Islet of Langerhans (tissue), 1 donor: Measurements from ENCODE around the gene CYCS.

ENCODE experiments used
- FAIRE-seq: peaks from one replicate; lab custom pipeline; 2011; peaks lifted over from hg19 to GRCh38; lab: Jason Lieb, UNC

CYCS gene

DNA sequence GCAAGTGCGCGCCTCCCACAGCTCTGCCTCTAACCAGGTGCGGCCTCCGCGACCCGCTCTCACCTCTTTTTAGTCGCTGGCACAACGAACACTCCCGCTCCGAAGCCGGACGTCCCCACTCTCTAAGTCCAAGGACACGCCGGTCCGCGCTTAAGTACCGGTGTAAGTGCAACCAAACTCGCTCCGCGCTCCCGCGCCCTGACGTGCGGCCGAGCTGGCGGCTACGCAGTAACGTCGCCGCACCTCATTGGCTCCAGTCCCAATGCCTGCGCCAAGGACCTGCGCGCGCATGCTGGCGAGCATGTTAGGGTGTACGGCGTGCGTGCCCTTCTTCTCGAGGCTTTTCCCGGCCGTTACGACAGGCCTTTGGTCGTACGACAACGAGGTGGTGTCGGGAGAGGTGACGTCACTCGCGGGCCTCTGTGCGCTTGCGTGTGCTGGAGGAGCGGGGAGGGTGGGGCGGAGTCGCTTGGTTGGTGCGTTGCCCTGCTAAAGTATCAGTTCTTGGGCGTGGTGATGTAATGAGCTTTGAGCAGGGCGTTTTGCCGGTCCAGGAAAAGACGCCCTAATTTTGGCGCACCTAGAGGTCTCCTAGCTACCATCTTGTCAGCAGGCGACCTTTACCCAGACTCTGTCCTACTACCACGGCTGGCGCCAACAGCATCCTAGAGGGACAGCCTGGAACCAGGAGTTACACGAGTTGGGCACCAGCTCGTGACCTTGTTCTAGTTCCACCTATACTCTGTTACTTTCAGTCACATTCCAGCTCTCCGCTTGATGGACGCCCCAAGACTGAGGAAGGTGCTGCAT lies at the start of gene CYCS:
TSS of gene CYCS (minus strand) at position 124 of the 810 bp plus-strand sequence. CDS start 1,141 bp downstream, outside the sequence.
- peak; percentile 72 for FAIRE-seq

DNA sequence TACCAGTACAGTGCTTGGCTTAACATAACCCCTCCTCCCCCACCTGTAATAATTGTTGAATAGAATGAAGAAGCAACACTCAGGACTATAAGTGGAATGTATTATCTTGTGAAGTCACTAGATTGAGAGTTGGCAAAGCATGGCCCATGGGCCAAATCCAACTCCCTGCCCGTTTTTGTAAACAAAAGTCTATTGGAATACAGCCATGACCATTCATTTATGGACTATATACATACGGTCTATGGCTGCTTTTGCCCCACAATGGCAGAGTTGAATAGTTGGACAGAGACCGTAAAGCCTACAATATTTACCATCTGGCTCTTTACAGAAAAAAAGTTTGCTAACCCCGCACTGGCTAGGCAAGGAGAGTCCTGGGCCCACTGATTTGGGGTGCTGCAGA lies 48.1 kb upstream of the CYCS start:
- FAIRE-seq = no peak

DNA sequence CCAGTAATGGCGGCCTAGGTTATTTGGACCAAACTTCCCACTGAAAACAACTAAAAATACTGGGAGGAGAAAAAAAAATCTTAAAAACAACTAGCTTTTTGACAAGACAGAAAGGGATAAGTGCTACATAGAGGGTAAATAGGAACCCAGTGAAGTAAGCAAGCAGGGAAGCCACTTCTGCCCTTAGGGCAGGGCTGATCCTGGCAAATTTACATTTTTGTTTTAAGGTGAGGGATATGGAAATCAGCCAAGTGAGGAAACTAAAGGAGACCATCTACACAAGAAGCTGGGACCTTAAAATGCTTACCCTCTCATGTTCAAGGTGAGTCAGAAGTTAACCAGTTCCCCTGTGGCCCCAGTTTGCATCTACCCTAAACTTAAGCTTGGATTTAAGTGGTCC lies 46.5 kb upstream of the CYCS start:
- no peak for FAIRE-seq

DNA sequence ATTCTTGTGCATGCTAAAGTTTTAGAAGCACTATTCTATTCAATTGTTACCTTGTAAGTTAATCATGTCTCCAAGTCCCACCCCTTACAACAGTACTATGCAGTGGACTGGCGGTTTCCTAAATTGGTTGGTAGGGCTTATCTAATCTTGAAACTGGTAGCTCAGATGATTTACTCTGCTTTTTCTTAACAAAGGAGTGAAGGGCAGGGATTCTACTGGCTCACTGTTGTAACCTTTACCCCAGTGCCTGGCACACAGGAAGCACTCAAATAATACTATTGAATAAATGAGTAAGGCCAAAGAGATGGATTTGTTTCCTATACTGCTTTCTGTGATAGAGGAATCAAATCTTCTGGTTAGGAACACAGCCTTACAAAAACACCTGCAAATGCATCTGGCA lies 46.0 kb upstream of the CYCS start:
- no peak for FAIRE-seq

DNA sequence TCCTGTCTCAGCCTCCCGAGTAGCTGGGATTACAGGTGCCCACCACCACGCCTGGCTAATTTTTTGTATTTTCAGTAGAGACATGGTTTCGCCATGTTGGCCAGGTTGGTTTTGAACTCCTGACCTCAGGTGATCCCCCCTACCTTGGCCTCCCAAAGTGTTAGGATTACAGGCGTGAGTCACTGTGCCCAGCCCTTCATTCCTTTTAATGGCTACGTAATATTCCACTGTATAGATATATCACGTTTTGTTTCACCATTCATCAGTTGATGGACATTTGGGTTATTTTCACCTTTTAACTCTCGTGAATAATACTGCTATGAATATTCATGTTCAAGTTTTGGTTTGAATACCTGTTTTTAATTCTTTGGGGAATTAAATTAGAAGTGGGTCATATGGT lies 44.6 kb upstream of the CYCS start:
- no peak for FAIRE-seq

DNA sequence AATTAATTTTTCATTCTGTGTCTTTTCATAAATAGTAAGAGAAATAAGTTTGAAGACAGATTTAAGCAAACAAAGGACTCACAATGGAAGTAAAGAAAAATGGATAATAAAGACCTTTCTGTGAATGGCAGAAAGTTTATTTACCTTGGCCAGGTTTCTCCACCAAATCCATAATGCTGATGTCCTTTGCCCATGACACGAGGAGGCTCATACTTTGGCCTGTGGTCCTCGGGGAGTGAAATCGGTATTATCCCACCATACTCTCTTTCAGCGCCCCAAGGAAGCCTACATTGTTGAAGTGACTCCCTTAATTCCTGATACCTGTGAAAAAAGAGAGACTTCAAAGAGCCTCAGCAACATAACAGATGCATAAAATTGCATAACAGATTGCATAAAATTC lies 43.1 kb upstream of the CYCS start:
- FAIRE-seq = no peak

DNA sequence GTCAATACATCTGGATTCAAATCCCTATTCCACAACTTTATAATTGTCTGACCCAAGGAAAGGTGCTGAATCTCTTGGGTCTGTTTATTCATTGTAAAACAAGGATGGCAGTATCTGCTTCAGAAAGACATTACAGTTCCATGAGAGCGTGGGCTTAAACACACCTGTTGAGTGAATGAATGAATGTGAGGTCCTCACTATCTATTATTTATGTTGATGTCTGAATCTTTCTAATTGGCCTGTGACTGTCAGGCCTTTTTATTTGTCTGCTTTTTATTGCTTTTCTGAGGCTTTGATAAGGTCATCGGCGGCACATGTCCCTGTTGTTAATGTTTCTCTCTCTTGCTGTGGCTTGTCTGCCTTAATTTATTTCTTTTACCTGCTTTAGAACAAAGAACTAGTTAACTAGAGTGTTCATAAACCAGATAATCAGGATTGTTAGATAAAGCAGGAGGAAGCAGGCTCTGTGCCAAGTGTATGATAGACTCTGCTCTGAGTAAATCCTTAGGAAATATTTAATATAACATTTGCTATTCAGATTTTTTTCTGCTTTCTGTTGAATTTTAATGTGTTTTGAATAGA lies 42.3 kb upstream of the CYCS start:
- FAIRE-seq = no peak

DNA sequence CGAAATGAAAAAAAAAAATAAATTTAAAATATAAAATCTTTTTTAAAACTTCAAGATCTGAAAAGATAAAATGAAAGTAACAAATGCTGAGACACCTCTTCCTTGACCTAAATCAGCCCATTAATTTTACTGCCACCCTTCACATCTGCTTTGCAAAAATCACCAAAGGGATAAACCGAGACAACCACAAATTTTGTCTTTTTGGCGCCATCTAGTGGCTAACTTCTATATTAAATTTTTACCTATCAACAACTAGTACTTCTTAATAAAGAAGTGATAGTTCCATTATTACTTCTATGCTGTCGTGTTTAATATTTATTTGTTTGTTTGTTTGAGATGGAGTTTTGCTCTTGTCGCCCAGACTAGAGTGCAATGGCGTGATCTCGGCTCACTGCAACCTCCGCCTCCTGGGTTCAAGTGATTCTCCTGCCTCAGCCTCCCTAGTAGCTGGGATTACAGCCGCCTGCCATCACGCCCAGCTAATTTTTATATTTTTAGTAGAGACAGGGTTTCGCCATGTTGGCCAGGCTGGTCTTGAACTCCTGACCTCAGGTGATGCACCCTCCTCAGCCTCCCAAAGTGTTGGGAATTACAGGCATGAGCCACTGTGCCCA lies 35.0 kb upstream of the CYCS start:
- peak; percentile 99 for FAIRE-seq

DNA sequence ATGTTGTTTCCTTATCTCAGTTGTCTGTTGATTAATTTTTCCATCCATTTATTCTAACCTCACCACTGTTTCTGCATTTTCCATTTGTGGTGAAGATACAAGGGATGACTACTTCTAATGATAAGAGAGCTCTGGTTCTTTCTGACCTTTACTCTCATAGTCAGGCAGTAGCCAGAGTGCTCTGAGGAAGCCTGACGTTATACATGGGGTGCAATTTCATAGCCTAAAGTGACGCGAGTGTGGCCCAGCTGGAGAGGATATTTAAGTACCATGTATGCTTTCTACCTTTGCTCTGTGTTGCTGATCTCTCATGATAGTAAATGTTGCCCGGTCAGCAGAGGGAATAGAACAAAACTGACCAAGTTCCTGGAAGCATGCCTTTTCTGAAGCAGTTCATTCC lies 33.9 kb upstream of the CYCS start:
- no peak for FAIRE-seq

DNA sequence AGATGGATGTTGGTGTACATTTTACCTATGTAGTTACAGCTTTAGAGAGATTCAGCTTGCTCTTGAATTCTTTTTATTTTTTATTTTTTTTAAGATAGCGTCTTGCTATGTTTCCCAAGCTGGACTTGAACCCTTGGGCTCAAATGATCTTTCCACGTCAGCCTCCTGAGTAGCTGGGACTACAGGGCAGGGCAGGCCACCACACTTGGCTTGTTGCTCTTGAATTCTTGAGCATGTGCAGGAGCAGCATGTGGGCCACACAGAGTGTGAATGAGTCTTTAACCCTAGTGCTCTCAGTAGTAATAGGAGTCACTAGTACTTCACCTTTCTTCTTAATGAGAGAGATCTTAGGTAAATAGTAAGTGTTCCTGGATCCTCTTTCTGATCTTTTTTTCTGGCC lies 26.7 kb upstream of the CYCS start:
- no peak for FAIRE-seq

DNA sequence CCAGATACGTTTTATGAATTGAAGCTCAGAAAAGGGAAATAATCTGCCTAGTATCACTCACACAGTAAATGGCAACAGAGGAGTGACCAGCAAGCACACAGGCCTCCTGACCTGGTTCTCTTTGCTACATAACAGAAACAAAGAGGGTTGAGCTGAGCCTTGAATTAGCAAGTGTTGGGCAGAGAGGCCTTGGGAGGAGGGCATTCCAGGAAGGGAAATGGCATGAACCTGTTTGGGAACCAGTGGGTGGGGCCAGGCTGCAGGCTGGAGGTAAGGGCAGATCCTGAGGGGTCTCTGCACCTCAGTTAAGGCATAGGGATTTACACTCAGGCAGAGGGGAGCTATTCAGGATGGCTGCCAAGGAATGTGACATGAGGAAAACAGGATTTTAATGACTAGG lies 24.8 kb upstream of the CYCS start:
- FAIRE-seq = no peak

DNA sequence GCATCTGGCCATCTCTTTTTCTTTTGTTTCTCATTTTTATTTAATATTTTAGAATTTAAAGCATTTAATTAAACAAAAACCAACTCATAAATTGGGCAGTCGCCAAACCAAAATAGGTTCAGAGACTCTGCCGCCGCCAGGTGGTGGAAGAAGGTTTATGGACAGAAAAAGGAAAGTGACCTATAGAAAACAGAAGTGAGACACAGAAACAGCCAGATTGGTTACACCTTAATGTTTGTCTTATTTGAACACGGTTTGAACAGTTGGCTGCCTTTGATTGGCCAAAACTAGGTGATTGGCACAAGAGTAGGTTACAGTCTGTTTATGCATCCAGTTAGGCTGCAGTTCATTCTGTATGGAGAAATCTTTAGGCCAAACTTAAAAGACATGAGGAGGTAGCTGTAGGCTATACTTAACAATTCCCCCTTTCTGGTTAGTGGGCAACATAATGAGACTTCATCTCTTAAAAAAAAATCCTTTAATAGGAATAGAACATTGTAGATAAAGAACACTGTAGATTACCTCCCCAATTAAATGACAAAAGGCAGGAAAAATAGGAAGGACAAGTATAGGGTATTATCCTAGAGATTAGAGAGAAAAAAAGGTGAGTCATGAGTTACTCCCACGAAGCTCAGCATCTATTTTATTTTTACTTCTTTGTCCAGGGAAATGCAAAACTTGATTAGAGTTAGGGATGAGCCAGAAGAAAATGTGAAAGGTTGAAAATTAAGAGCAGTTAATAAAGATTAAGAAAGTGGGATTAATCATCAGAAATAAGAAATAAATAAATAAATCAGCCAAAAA lies 23.9 kb upstream of the CYCS start:
- FAIRE-seq = no peak

DNA sequence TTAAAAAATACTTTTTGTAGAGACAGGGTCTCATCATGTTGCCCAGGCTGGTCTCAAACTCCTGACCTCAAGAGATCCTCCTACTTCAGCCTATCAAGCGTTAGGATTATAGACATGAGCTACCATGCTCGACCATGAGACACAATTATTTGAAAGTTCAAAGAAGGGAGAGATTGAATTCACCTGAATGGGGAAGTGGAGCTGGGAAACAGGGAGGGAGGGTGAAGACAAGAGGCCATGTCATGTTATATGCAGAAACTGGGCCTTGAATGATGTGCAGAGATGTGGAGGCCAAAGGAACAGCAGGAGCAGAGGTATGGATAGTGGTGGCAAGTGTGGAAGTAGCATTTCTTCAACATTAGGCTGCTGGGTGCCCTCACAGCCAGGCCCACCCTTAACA lies 18.7 kb upstream of the CYCS start:
- no peak for FAIRE-seq

DNA sequence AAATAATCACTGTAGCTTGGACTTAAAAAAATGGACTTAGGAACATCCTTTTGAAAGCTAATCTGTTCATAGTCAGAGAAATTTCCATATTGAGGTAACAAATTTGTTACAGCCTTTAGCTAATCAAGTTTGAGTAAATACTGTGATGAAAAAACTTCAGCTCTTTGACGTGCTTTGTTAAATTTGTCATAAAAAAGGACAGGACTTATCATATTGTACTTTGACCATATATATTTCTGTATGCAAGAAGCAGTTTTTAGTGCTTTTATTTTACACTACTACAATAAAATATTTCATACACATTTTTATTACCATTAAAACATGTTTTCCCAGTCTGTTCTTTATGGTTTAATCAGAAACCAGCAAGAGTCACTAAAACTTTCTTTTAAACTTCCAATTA lies 14.5 kb upstream of the CYCS start:
- no peak for FAIRE-seq

DNA sequence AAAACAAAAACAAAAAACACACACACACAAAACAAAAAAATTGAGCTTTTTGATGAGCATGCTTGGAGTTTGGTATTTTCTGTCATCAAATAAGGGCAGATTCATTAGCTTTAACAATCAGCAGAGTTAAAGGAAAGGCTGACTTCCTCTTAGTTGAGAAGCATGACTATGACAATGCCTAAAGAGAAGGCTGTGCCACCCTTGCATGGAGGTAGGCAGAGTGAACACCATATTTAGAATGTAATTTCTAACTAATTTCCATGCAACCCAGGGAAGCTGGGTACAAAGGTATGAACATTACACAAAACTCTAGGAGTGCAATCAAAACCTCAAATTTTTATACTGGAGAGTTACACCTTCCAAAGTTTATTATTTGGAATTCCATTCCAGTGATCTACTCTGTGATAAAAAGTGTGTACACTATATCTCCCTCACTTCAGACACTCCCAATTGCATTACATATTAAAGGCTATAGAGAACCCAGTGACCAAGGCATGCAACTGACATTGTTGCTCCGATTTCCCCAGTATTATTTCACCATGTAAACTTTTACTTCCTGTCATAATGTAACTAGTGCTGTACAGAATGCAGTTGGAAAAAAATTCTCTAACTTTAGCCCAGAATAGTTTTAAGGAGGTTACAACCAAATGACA lies 9.4 kb upstream of the CYCS start:
- FAIRE-seq = no peak

DNA sequence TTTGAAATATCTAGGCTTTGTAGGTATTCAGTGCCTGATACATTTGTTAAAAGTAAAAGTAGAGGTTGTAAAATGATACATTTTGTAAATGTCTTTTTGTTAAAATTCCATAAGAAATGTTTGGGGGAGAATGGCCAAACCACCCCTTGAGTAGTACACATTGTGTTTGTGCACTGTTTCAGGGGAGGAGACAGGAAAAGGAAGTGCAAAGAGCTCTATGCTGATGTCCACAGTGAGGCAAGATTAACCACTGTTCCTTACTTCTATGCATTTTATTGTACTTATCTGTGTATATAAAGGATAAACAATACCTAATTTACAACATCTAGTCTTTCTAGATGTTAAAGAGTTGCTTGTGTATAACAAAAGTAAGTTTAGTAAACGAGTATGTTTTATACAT lies 7.4 kb upstream of the CYCS start:
- no peak for FAIRE-seq

DNA sequence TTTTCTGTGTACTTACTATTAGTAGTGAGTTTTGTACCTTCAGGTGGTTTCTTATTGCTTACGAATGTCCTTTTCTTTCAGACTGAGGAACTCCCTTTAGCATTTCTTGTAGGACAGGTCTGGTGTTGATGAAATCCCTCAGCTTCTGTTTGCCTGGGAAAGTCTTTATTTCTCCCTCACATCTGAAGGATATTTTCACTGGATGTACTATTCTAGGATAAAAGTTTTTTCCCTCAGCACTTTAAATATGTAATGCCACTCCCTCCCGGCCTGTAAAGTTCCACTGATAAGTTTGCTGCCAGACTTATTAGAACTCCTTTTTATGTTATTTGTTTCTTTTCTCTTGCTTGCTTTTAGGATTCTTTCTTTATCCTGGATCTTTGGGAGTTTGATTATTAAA lies 1.7 kb upstream of the CYCS start:
- no peak for FAIRE-seq

DNA sequence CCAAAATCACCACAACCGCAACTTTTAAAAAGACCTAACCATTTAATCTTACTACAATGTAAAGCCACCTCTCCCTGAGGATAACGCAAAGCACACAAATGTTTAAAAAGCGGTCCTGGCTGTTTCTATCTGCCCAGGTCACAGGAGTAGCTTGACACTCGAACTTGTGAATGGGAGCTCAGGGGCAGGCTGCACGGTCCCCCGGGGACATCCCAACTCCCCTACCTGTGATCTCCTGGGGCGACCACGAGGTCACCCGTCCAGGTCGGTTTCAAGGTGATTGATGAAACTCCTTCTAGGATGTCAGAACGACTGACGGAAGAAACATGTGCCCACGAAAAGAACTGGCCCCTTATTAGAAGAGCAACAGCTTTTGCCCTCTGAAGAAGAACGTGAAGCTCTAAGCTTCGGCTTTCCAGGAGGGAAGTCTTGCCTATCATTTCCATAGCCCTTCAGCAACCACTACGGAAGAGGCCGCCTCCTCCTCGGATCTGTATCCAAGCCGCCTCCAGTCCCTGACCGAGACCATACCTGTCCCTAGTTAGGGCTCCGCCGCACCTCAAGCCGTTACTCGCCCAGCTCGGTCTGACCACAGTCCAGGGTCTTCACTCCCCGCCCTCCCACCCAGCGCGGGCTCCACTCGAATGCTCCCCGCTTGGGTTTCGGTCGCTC lies 459 bp downstream of the CYCS start:
- no peak for FAIRE-seq

DNA sequence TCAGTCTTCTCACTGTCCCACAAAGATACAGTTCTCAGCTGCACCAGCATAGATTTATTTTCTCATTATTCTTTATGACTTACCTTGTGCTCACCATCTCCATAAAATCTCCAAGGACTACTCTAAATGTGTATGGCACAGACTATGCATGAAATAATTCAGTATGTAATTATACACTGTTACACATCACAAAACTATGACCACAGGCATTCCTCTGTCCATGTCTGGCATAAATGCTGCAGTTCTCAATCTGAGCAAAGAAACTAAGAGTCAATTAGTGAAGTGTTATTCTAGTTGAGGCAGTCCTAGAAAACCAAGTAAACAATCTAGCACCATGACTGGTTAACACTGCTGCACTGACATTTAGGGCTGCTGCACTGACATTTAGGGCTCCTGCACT lies 2.7 kb downstream of the CYCS start:
- FAIRE-seq = no peak

DNA sequence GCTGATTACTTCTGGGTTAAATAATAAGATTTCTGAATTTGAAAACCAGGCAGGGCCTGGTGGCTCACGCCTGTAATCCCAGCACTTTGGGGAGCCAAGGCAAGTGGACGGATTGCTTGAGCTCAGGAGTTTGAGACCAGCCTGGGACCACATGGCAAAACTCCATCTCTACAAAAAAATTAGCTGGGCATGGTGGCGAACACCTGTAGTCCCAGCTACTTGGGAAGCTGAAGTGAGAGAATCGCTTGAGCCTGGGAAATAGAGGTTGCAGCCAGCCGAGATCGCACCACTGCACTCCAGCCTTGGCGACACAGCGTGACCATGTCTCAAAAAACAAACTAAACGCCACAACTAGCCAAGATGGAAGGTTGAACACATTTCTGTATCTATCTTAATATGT lies 3.5 kb downstream of the CYCS start:
- no peak for FAIRE-seq

DNA sequence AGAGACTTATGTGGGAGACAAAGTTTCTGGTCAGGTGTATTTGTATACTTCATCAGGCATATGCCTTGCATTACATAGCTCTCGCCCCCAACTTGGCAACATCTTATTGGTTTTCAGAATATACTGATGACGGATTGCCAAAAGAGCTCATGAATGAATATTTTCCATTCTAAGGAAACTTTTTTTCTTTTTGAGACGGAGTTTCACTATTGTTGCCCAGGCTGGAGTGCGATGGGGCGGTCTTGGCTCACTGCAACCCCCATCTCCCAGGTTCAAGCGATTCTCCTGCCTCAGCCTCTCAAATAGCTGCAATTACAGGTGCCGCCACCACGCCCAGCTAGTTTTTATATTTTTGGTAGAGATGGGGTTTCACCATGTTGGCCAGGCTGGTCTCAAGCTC lies 6.0 kb downstream of the CYCS start:
- no peak for FAIRE-seq
